Lower lobe of right lung (tissue), 2 donors: ENCODE data around the gene GMPPB. TPM values are rescaled to one million over a fixed set of nuclear protein-coding genes. Genes with fewer than 3 reads are reported as not detected.
"Not testable (repeated sequence)": the region's sequence is repeated elsewhere in the genome, so short reads cannot be mapped to it uniquely, and the experiment has no call there.

Experiments used
- ATAC-seq, 2 donors: fragments of 200-7000 bp; cut with Tn5 transposase; one replicate each; pipeline ENCODE4 v1.9.1; 2020 to 2022; ENCODE audit warnings: mild to moderate bottlenecking in 2 of 2, moderate library complexity in 2 of 2
- DNase-seq: peaks from one replicate; pipeline ENCODE4 v3.0.0-alpha.2; 2020
- H3K27ac ChIP-seq: fragments of 200-600 bp; one replicate; pipeline ENCODE4 v1.8.0; 2022
- H3K27me3 ChIP-seq: fragments of 200-600 bp; one replicate; pipeline ENCODE4 v1.8.0; 2022; ENCODE audit warnings: low read depth
- H3K36me3 ChIP-seq: fragments of 200-600 bp; one replicate; pipeline ENCODE4 v1.8.0; 2022; ENCODE audit warnings: mild to moderate bottlenecking
- H3K4me1 ChIP-seq: fragments of 200-600 bp; one replicate; pipeline ENCODE4 v1.8.0; 2022
- H3K4me3 ChIP-seq: fragments of 200-600 bp; one replicate; pipeline ENCODE4 v1.8.0; 2022; ENCODE audit warnings: mild to moderate bottlenecking
- H3K9me3 ChIP-seq: fragments of 200-600 bp; one replicate; pipeline ENCODE4 v1.8.0; 2022
- intact Hi-C: fragments of 100-400 bp; cut with DNase I; formaldehyde crosslinking; loops from one replicate; pipeline ENCODE4 v1.11.0; 2022
- total RNA-seq: library from RNA; stranded (reverse); fragmentation: NEBNext Ultra II Directional; extraction: Animal tissue kit (Norgen Biotek cat#: 25700); gene quantifications from one replicate; pipeline ENCODE4 v1.2.1, GENCODE V29; 2021
- TF ChIP-seq, protein P1 (sequence below): fragments of 200-600 bp; IDR thresholded peaks from one replicate; pipeline ENCODE4 v1.8.0; 2022; ENCODE audit warnings: antibody characterized with exemption, mild to moderate bottlenecking
- donor health status: DM: no; HTN: yes; CAD: no; lungs with severe emphysema.

The GMPPB gene
- total RNA-seq, 1 donor from 2014 or later: 27.3 TPM

DNA sequence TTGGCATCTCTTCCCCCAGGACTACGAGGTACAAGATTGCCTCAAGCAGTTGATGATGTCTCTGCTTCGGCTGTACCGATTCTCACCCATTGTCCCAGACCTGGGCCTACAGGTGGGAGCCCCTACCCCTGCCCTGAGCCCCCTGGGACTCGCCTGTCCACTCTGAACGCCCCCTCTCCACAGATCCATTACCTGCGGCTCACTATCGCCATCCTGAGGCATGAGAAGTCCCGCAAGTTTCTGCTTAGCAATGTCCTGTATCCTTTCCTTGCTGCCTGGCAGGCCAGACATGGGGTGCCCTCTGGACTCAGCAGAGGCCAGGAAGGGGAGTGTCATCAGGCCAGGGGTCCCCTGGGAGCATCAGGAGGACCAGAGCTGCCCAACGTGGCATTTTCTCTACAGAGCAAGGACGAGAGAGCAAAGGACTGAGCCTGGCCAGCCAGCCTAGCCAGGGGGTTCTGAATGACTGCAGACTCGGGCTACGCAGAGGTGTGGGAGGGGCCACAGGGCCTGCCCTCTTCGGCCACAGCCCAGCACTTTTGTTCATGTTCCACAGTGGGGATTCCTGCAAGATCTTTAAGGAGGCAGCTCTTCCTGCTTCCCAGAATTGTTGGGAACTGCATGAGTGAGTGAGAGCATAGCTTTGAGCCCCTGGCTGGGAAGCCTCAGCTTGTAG is 23.2 kb downstream of the GMPPB start:
- Histone ChIP-seq H3K9me3 (no peaks in the 10 kb centered on the region), H3K36me3 (peaks cover 79% of the 10 kb centered on the region), H3K4me1 (peaks cover 8% of the 10 kb centered on the region), H3K27me3 (no peaks in the 10 kb centered on the region), H3K4me3 (no peak overlapping the region), H3K27ac (no peak overlapping the region)
- TF ChIP-seq, protein P1, sequence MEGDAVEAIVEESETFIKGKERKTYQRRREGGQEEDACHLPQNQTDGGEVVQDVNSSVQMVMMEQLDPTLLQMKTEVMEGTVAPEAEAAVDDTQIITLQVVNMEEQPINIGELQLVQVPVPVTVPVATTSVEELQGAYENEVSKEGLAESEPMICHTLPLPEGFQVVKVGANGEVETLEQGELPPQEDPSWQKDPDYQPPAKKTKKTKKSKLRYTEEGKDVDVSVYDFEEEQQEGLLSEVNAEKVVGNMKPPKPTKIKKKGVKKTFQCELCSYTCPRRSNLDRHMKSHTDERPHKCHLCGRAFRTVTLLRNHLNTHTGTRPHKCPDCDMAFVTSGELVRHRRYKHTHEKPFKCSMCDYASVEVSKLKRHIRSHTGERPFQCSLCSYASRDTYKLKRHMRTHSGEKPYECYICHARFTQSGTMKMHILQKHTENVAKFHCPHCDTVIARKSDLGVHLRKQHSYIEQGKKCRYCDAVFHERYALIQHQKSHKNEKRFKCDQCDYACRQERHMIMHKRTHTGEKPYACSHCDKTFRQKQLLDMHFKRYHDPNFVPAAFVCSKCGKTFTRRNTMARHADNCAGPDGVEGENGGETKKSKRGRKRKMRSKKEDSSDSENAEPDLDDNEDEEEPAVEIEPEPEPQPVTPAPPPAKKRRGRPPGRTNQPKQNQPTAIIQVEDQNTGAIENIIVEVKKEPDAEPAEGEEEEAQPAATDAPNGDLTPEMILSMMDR: no peak
- intact Hi-C loops: no loop called here
- no peak for ATAC-seq
- DNase-seq: no peak

DNA sequence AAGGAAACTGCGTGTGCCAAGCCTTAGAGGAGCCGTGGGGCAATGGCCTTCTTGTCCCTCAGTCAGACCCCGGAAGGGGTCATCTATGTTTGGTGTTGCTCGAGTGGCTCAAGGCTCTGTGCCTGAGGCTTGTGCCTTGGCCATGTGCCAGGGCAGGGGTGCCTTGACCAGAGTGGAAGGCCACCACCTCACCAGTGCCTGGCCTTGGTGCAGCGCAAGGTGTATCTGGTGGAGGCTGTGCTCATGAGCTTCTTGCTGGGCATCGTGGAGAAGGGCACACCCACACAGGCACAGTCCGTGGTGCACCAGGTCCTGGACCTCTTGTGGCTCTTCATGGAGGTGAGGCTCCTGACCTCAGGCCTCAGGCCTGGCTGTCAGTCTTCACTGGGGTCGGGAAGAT is 23.7 kb downstream of the GMPPB start:
- no peak for DNase-seq
- H3K4me3 ChIP-seq: no peak overlapping the region
- no peaks in the 10 kb centered on the region for H3K9me3 ChIP-seq
- no peak overlapping the region for H3K27ac ChIP-seq
- TF ChIP-seq, protein P1: no peak
- H3K27me3 ChIP-seq: no peaks in the 10 kb centered on the region
- no peak for ATAC-seq
- H3K4me1 ChIP-seq: peaks cover 8% of the 10 kb centered on the region
- intact Hi-C loops: no loop called here
- peaks cover 74% of the 10 kb centered on the region for H3K36me3 ChIP-seq

DNA sequence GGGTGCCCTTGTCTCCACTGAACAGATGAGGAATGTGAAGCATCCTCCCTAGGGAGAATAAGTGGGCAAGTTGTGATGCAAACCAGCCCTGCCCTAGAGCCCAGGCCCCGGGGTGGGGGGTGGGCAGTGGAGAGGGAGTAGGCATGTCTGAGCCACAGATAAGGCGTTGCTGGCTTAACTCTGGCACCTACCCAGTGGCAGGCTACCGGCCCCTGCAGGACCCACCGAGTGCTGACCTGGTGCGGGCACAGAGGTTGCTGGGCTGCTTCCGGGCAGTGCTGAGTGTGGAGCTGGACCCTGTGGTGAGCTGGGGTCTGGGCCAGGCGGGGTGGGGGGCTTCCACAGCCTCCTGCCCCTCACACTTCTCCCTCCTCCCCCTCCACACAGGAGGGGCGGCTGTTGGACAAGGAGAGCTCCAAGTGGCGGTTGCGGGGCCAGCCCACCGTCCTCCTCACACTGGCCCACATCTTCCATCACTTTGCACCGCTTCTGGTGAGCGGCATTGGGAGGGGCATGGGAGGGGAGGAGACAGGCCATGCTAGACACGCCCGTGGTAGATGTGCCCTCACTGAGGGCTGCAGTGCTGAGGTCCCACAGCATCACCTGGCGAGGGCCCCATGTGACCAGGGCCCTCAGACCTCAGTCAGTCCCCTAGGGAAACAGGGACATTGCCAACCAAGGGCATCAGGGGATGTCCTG is 24.3 kb downstream of the GMPPB start:
- H3K27me3 ChIP-seq: no peaks in the 10 kb centered on the region
- intact Hi-C loops: no loop called here
- no peak overlapping the region for H3K4me3 ChIP-seq
- H3K4me1 ChIP-seq: peaks cover 8% of the 10 kb centered on the region
- DNase-seq (no peak), ATAC-seq (peak; percentile 25 to 54)
- no peak overlapping the region for H3K27ac ChIP-seq
- H3K9me3 ChIP-seq: no peaks in the 10 kb centered on the region
- TF ChIP-seq, protein P1: no peak
- H3K36me3 ChIP-seq: peaks cover 68% of the 10 kb centered on the region

DNA sequence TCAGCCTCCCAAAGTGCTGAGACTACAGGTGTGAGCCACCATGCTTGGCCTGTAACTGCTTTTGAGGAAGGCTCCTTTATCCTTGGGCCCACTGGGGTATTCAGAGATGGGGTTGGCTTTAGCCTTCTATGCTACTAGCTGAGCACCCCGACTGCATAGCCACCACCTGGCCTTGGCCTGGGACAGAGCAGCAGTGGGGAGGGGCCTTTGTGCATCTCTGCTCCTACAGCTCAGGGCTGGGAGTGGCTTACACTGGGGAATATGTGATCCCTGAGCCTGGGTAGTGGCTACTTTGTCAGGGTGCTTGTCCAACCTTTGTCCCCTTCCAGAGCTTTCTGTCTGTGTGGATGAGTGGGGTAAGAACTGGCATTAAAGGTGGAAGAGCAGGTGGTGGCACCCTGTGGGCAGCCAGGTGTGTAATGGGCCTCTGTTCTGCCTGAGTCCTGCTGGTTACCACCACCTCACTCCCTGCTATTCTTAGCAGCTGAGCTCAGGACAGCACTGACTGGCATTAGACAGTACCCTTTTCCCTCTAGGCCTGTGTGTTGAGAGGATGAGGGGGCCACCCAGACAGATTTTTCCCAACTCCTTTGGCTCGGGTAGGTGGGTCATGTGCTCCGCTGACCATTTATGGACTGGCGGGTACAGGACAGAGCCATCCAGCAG is 28.3 kb downstream of the GMPPB start:
- peaks cover 11% of the 10 kb centered on the region for H3K4me1 ChIP-seq
- H3K27me3 ChIP-seq, H3K9me3 ChIP-seq, H3K4me3 ChIP-seq, intact Hi-C loops, H3K27ac ChIP-seq, ATAC-seq, DNase-seq: not testable (repeated sequence)
- H3K36me3 ChIP-seq: peaks cover 35% of the 10 kb centered on the region

DNA sequence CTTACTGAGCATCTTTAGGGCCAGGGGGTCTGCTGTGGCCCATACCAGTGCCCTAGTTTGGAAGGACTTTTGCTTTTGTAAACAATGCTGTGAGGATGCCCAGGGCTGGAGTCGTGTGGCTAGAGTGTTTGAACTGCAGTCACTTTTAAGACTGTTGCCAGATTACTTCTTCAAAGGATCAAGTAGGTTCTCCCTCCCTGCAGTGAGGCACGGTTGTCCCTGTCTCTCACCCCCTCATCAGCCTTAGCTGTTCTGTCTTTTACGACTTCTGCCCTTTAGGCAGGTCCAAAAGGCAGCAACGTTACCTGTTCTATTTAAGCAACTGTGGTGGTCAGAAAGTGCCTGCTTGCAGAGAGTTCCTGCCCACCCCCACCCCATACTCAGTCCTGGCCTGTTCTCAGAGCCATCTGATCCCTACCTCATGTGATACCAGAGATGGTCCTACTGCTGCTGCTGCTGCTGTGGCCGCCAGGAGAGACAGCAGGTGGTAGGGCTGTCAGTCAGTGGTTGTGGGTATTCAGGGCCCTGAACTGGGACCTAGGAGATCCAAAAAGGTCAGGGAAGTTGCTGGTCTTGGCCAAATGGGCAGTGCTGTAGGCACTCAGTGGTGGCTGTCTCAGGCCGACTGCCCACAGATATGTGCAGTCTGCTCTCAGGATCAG is 29.2 kb downstream of the GMPPB start:
- H3K4me3 ChIP-seq, H3K27ac ChIP-seq, DNase-seq, H3K9me3 ChIP-seq, intact Hi-C loops, ATAC-seq, H3K27me3 ChIP-seq: not testable (repeated sequence)
- Histone ChIP-seq H3K36me3 (peaks cover 26% of the 10 kb centered on the region), H3K4me1 (peaks cover 18% of the 10 kb centered on the region)

DNA sequence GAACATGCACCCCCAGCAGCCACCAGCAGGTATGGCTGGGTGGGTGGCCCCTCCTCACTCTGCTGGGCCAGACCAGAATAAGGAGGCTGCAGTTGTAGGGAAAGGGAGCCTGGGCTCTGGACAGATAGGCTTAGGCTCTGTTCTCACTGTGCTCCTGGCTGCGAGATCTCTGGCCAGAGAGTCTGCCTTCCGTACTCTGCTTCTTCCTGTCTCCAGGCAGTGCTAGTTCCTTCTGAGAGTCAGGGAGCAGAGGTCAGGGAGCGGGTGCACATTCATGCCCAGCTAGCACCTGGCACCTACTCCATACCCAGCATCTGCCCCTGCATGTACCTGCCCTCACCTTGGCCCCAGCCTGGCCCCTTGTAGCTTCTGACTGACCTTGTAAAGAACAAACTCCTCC is 32.3 kb downstream of the GMPPB start:
- H3K36me3 ChIP-seq, DNase-seq, H3K9me3 ChIP-seq, intact Hi-C loops, H3K27ac ChIP-seq, ATAC-seq, H3K4me3 ChIP-seq, H3K27me3 ChIP-seq: not testable (repeated sequence)
- H3K4me1 ChIP-seq: peaks cover 27% of the 10 kb centered on the region

DNA sequence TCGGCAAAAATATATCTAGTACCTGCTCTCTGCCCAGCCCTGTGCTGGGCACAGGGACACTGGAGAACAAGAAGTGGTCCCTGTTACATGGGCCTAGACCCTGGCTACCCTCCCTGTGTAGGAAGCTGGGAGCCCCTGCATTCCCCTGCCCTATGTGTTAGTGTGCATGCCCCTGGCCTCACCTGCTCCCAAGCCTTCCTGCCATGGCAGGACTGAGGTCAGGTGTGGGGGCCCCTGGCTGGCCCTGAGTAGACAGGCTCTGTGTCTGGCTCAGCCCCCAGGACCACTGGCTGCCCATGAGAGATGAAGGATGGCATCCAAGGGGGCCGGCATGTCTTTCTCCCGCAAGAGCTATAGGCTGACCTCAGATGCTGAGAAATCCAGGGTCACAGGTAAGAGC is 32.9 kb downstream of the GMPPB start:
- H3K27me3 ChIP-seq, H3K36me3 ChIP-seq, H3K4me3 ChIP-seq, H3K9me3 ChIP-seq, DNase-seq, ATAC-seq, H3K27ac ChIP-seq, intact Hi-C loops: not testable (repeated sequence)
- peaks cover 29% of the 10 kb centered on the region for H3K4me1 ChIP-seq

DNA sequence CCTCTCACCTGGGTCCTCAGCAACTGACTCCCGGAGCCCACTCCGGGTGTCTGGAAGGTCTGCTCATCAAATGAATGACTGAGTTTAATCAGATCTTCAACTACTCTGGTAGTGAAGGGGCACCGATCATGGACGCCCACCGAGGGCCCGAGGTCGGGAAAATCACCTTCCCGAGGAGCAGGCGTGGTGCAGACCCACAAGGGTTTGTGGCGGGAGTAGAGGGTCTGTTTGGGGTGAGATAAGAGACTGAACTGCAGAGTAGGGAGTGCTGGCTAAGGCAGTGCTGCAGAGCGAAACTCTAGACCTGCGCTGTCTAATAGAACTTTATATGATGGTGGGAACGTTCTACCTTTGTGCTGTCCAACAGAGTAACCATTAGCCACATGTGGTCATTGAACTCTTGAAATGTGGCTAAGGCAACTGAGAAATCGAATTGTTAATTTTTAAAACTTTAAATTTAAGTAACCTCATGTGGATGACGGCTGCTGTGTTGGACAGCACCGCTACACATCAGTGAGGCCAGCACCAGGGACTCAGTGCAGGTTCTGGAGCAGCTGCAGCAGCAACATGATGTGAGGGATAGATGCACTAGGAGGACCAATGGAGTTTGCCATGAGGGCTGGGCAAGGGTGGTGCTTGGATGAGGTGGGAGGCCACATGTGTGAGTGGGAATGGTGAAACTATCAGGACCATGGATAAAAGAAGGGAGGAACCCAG is 33.7 kb downstream of the GMPPB start:
- ATAC-seq, H3K27me3 ChIP-seq, H3K9me3 ChIP-seq, DNase-seq, H3K36me3 ChIP-seq, intact Hi-C loops: not testable (repeated sequence)
- peak overlapping the region; percentile 100 for H3K4me3 ChIP-seq
- peaks cover 31% of the 10 kb centered on the region for H3K4me1 ChIP-seq
- peak overlapping the region; percentile 88 for H3K27ac ChIP-seq
